Activated CD4-positive, alpha-beta T cell treated with anti-CD3 and anti-CD28 coated beads, Interleukin-2, Interleukin-6, amounts not matched to agents 100 ng/mL and 50 ng/mL, durations not matched to agents 16 hours and 8 hours (primary cell): Measurements from ENCODE around the gene UGT2B7.
"Not testable (repeated sequence)": the region's sequence is repeated elsewhere in the genome, so short reads cannot be mapped to it uniquely, and the experiment has no call there.

ENCODE experiments used
- DNase-seq: peaks from one replicate; pipeline ENCODE4 v3.0.0-alpha.2; 2020

Gene UGT2B7

DNA sequence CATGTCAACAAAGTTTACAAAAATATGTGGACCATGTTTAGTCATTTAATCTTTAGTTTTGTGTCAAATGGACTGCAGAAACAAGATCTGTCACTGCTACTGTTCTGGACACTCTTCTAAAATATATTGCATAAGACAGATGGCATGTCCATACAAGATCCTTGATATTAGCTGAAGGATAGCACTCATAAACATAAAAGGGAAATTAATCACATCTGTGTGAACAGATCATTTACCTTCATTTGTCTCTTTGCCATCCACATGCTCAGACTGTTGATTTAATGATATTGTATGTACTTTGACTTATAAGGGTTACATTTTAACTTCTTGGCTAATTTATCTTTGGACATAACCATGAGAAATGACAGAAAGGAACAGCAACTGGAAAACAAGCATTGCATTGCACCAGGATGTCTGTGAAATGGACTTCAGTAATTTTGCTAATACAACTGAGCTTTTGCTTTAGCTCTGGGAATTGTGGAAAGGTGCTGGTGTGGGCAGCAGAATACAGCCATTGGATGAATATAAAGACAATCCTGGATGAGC lies at the start of gene UGT2B7:
Gene UGT2B7, plus strand, starts transcription at position 364 of the 546 bp plus-strand sequence. Its CDS starts 47 bp downstream, at position 411.
- no peak for DNase-seq

DNA sequence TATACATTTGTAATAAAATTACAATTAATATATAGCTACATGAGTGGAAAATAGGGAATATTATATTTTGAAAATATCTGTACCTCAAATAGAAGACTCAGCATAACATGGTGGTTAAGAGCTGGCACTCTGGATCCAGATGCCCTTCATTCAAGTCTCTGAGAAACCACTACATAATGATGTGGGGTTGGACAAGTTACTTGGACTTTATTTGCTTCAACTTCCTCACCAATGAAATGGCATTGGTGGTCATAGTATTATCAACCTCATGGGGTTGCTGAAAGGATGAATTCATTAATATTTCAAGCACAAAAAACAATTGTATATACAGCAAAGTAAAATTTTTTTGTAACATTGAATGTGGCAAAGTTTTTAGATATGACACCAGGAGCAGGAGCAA lies 46.4 kb upstream of the UGT2B7 start:
- DNase-seq, result no peak

DNA sequence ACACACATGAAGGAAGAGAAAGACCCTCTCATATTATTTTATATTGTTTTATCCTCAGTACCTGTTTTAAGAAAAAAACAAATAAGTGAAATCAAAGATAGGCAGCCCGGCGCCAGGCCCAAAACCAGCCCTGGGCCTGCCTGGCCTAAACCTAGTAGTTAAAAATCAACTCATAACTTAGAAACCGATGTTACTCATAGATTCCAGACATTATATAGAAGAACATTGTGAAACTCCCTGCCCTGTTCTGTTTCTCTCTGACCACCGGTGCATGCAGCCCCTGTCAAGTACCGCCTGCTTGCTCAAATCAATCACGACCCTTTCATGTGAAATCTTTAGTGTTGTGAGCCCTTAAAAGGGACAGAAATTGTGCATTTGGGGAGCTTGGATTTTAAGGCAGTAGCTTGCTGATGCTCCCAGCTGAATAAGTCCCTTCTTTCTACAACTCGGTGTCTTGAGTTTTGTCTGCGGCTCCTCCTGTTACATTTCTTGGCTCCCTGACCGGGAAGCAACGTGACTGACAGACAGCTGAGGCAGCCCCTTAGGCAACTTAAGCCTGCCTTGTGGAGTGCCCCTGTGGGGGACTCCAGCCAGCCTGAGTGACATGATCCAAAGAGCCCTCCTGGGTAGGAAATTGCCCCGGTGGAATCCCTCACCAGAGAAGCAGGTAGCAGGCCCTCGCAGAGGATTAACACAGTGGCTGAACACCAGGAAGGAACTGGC lies 45.3 kb upstream of the UGT2B7 start:
- DNase-seq, result not testable (repeated sequence)

DNA sequence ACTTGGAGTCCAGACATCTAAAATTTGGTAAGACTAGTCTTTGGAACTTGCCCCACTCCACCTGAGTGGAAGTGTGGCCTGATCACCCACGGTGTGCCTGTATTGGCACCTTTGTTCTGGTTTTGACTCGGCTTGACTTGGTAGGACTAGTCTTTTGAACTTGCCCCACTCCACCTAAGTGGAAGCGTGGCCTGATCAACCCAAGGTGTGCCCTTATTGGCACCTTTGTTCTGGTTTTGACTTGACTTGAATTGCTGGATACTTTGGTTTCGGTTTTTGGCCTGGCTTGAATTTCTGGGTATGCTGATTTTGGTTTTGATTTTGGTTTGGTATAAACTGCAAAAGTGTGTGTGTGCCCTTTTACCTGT lies 44.7 kb upstream of the UGT2B7 start:
- no peak for DNase-seq

DNA sequence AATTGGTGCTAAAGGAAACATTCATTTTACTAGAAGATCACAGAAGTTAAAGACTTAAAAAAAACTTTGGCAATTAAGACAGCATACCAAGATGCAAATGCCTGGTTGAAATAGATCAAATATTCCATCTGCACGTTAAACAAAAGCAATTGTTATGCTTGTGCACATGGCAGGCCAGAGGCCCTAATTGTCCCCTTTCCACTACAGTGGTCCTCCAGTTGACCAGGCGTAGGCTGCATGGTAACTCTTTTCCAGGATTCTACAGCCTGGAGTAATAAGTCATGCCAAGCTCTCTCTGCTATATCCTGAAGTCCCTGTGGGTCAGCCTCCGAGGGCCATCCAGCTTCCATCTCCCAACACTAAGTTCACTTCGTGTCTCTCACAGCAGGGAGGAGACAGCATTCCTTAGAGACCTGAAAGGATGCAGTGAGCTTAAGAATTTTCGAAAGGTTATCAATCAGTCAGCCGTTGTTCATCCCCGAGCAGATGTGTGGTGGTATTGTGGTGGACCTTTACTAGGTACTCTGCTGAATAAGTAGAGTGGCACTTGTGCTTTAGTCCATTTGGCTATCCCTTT lies 42.9 kb upstream of the UGT2B7 start:
- not testable (repeated sequence) for DNase-seq

DNA sequence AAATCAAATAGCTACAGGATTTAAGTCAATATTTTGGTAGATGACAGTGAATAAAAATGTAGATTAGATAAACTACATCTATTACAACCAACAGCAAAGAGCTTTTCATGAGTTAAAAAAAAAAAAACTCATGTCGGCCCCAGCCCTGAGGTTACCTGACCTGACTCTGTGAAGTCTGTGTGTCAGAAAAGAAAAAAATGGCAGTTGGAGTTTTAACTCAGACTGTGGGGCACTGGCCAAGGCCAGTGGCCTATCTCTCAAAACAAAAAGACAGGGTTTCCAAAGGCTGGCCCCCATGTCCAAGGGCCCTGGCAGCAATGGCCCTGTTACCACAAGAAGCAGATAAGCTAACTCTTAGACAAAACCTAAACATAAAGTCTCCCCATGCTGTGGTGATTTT lies 42.2 kb upstream of the UGT2B7 start:
- not testable (repeated sequence) for DNase-seq

DNA sequence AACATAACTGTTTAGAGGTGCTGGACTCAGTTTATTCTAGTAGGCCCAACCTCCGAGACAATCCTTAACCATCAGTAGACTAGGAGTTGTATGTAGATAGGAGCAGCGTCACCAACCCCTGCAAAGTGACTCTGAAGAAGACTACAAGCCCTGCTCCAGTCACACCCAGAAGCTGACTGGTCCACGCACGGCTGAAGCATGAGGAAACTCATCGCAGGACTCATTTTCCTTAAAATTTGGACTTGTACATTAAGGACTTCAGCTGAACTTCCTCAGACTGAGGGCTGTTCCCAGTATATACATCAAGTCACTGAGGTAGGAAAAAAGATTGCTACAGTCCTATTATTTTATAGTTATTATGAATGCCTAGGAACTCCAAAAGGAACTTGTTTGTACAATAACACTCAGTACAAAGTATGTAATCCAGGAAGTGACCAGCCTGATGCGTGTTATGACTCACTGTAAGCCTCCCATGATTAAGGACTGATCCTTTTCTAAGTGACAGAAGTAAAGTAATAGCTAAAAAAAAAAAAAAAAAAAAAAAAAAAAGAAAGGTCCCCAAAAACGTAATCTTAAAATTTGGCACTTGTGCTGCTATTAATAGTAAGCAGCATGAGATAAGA lies 41.6 kb upstream of the UGT2B7 start:
- DNase-seq, result no peak

DNA sequence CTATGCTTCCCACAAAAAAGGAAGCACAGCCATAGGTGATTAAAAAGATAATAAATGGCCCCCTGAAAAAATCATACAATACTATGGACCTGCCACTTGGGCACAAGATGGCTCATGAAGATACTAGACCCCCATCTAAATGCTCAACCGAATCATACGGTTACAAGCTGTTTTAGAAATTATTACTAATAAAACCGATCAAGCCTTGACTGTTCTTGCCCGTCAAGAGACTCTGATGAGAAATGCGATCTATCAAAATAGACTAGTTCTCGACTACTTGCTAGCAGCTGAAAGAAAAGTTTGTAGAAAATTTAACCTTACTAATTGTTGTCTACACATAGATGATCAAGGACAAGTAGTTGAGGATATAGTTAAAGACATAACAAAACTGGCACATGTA lies 40.1 kb upstream of the UGT2B7 start:
- no peak for DNase-seq

DNA sequence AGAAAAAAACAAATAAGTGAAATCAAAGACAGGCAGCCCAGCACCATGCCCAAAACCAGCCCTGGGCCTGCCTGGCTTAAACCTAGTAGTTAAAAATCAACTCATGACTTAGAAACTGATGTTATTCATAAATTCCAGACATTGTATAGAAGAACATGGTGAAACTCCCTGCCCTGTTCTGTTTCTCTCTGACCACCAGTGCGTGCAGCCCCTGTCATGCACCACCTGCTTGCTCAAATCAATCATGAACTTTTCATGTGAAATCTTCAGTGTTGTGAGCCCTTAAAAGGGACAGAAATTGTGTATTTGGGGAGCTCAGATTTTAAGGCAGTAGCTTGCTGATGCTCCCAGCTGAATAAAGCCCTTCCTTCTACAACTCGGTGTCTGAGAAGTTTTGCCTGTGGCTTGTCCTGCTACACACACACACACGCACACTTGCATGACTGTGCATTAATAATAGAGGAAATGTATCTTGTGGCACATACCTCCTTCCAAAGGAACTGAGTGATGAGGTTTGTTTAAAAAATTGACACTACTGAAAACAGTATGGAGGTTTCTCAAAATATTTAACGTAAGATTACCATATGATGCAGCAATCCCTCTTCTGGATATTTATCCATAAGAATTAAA lies 39.2 kb upstream of the UGT2B7 start:
- no peak for DNase-seq

DNA sequence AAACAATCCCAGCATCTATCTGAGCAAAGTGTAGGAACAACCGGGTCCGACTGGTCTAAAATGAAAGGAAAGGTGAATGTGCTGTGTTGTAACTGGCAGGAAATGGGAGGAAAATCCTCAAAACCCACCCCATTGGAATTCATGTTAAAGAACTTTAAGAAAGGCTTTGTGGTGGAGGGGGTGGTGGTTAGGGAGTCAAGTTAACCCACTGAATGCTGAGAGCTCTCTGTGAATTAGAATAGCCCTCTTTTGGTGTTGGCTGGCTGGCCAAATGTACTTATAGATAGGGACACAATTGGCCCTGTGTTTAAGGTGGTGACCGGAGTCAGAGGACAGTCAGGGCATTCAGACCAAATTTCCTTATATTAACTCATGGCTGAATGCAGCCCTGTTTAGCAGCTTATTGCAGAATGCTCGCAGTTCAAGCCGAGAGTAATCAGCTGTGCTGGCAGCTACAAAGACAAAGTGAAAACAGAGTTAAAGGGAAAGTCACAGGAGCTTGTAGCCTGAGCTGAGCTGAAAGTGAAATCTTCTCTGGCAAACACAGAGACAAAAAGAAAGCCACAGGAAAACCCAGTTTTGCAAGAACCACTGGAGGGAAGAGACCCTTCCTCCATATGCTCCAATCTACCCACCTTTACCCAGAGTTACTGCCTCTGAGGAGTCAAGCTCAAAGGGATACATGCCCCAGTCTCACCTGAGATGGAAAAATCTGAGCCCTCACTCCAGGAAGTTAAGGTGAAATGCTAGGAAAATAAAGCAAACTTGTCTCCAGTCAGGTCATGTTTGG lies 38.5 kb upstream of the UGT2B7 start:
- no peak for DNase-seq

DNA sequence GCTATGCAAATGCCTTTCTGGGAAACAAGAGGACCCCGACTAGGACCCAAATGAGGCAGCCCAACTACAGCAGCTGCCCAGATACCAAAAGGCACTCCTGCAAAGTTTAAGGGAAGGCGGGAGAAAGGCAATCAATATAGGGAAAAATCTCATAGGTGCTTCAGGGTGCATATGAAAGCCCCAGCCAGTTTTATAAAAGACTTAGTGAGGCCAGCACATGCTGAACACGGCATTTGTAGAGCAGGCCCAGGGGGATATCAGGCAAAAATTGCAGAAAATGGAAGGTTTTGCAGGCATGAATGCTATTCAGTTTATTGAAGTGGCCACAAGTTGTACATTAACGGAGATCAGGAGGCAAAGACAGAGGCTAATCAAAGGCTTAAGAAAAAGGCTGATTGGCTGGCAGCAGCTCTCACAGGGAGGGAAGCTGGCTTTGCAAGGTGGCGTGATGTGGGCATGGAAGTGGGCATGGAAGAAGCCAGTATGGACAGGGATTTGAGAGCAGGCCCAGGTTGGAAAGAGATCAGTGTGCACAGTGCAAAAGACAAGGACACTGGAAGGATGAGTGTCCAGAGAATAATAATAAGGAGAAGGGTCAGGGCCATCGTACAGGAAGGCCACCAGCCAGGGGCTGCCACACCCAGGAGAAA lies 37.7 kb upstream of the UGT2B7 start:
- no peak for DNase-seq

DNA sequence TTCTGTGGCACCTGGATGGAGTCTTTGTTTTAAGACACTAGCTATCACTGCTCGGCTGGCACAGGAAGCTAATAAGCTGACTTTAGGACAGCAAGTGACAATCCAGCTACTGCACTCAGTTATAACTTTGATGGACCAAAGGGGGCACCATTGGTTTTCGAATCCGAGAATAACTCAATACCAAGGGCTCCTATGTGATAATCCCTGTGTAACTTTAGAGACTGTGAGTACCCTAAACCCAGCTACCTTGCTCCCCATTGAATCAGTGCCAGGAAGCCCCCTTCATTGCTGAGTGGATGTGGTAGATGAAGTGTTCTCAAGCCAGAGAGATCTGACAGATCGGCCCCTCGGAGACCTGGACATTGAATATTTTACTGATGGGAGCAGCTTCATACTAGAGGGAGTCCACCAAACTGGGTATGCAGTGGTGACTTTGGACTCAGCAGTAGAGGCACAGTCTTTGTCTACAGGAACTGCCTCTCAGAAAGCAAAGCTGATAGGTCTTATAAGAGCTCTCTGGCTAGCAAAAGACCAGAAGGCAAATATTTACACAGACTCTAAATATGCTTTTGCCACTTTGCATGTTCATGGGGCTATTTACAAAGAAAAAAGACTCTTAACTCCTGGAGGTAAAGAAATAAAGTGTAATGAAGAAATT lies 35.5 kb upstream of the UGT2B7 start:
- no peak for DNase-seq

DNA sequence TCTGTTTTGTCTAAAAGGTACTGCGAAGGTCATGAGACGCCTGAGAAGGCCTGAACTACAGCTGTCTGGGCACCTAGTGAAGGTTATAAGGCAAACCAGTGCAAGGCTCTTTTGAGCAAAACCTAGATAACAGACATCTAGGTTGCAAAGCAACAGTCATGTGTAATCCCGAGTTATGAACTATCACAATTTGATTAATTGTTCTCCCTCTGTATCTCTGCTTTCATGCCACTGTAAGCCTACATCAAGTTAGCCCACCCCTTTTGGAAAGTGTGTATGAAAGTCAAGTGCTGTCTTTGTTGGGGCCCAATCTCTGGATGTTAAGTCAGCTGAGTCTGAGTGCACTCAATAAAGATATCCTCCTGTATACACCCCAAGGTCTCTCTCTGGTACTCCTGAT lies 31.9 kb upstream of the UGT2B7 start:
- no peak for DNase-seq

DNA sequence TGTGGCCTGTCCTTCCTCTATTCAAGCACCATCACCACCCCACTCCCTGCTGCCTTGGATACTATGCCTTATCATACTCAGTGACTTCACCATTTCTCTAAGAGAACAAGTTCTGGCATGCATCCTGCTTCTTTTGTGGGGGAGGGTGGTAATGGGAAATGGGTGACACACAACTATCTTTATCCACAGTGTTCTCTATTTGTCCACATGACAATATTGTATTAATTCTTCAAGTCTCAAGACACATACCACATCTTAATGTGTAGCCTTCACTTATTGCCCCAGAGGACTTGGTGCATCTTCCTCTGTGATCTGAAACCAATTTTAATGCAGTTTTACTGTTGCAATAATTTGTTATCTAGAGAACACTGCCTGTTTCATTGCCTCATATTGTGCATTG lies 29.3 kb upstream of the UGT2B7 start:
- no peak for DNase-seq

DNA sequence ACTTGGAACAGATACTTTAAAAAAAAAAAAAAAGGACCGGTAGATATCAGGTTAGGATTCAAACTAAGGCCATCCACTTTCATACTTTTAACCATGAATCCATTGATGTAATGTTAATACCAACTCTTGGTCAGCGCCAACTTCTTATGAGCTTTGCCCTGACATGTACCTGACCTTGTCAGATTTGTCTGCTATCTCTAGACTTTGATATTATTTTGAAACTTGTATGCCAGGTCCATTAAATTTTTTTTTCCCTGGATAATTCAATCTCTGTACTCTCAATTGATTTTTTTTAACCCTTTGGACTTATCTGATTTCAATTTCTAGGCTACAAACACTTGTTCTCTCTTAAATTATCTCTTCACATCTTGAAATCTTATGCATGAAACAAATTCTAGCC lies 27.2 kb upstream of the UGT2B7 start:
- no peak for DNase-seq

DNA sequence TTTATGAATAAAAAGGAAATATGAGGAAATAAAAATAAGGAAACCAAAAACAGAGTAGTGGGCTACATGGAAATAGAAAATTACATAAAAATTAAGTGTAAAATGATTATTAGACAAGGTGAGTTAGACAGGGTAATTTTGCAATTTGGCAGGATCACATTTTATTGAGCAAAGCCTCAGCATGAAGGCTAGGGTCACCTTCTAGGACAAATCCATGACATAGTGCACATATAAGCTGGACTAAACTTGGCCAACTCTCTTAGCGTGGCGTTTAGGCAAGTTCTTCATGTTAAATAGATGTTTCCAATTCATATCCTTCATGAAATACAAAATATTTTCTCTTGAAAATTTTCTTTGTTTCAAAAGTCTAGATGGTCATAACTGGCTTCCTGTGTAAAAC lies 25.7 kb upstream of the UGT2B7 start:
- no peak for DNase-seq

DNA sequence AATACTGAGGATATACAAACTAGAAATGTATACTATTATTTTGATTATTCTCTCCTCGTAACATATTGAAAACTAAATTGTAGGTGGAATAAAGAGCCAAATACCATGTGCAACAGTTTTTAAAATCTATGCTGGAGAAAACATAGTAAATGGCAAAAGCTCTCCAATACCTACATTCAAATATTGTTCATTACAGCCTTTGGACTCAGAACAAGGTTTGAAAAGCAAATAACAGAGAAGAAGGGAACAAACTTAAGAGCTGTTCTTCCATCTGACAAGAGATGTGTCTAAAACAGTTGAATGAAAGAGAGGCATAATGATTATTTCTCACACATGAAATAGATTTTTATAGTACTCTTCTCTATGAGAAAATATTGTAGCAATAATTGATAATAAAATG lies 25.0 kb upstream of the UGT2B7 start:
- no peak for DNase-seq

DNA sequence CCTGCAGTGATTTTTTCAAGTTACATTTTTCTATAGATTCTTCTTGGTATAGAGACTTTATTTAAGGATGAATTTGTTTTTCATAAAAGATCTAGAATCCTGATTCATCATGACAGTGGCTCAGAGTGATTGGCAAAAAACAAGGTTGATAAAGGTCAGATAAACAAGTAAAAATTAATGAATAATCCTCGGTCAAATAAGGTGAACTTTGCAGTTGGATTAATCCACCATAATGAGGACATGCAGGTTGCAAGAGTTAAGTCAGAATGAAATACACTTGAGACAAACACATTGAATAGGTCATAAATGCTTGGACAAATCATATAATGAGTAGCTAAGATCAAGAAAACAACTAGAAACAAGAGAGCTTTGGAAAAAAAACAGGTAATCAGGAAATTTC lies 22.9 kb upstream of the UGT2B7 start:
- DNase-seq, result no peak

DNA sequence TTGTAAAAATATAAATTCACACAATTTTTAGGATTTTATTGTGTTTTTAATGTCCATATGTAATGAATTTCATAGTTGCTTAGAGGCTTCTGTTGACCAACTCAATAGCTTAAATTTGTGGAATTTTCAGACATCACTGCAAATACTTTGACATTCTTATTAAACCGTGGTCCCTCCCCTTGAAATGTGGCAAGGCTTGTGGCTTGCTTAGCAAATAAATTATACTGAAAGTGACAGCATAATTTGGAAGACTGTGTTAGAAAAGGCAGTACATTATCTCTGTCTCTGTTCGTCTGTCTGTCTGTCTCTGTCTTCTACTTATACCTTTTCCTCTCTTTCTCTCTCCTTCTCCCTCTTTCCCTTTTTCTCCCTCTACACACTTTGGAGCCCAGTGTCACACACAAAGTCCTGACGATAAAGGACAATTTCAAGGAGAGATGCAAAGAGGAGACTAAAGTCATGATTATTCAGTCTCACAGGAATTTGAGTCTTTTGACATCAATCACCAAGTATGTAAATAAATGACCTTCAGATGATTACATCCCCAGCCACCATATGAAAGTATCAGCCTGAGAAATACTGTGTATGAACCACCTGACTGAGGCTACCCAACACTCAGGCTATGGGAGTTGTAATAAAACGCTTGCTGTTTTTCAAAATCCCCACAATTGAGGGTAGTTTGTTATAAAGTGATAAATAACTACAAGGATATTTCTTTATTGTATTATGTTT lies 21.0 kb upstream of the UGT2B7 start:
- DNase-seq, result no peak

DNA sequence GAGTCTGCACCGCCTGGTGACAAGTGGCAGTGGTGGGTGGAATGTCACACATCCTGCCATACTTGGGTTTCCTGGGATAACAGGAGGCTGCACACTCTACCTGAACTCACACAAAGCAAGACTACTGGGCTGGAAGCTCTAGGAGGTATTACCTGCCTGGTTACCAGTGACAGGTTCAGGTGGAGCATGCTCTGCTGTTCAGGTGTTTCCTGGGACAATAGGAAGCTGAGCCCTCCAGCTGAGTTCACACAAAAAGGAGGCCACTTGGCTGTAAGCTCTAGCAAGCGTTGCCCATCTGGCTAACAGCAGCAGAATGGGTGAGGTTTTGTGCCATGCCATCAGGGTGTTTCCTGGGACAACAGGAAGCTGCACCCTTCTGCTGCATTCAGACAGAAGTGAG lies 17.4 kb upstream of the UGT2B7 start:
- DNase-seq, result no peak

DNA sequence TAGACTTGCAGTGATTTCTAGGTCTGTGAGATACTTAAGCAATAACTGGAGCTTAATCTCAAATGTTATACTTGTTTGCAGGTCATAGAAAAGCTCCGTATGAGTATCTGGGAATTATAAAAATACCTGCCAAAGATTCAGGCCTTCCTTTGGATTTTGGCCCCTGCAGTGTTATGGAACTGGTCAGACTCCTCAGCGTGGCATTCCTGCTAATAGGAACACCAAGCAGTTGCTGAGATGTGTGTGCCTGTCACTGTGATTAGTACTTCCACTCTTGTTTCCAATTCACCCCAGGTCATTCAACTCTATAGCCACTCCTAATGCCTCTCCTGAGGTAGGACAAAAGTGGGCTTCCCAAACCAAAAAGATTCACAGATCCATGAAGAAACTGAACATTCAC lies 7.8 kb upstream of the UGT2B7 start:
- DNase-seq, result no peak
